Small intestine (tissue), 7 donors: Measurements from ENCODE around the gene PHIP. TPM values are rescaled to one million over a fixed set of nuclear protein-coding genes. Genes with fewer than 3 reads are reported as not detected.

Experiments used
- DNase-seq, 2 donors: peaks; one replicate each; pipeline versions ENCODE4 v3.0.0 to v3.0.0-alpha.2; 2013
- FAIRE-seq: peaks from 2 replicates; lab custom pipeline; 2012; peaks lifted over from hg19 to GRCh38; lab: Jason Lieb, UNC
- H3K27ac ChIP-seq, 3 donors: one replicate each; pipeline ENCODE4 v1.5.1; 2013; ENCODE audit warnings: low read length in 2 of 3, mild to moderate bottlenecking in 2 of 3, control low read depth in 1 of 3, inconsistent platforms in 1 of 3, low read depth in 1 of 3, moderate library complexity in 1 of 3
- H3K27me3 ChIP-seq, 3 donors: one replicate each; pipeline ENCODE4 v1.6.1; 2013; ENCODE audit warnings: low read length in 3 of 3, inconsistent platforms in 1 of 3; ENCODE audit not compliant: control insufficient read depth in 3 of 3, insufficient read depth in 3 of 3
- H3K36me3 ChIP-seq, 3 donors: one replicate each; pipeline ENCODE4 v1.6.1; 2013; ENCODE audit warnings: low read length in 3 of 3, inconsistent platforms in 1 of 3, low read depth in 1 of 3, mild to moderate bottlenecking in 1 of 3, moderate library complexity in 1 of 3; ENCODE audit not compliant: control insufficient read depth in 3 of 3, insufficient read depth in 2 of 3
- H3K4me1 ChIP-seq, 3 donors: one replicate each; pipeline ENCODE4 v1.6.1; 2013; ENCODE audit warnings: low read length in 2 of 3, inconsistent platforms in 1 of 3, low read depth in 1 of 3, mild to moderate bottlenecking in 1 of 3, moderate library complexity in 1 of 3; ENCODE audit not compliant: control insufficient read depth in 3 of 3, insufficient read depth in 2 of 3
- H3K4me3 ChIP-seq, 3 donors: one replicate each; pipeline ENCODE4 v1.5.1; 2013; ENCODE audit warnings: low read length in 3 of 3, control low read depth in 1 of 3, inconsistent platforms in 1 of 3, low read depth in 1 of 3, mild to moderate bottlenecking in 1 of 3, moderate library complexity in 1 of 3
- H3K9me3 ChIP-seq, 2 donors: one replicate each; pipeline ENCODE4 v1.6.1; 2013; ENCODE audit warnings: low read depth in 1 of 2, low read length in 1 of 2; ENCODE audit not compliant: control insufficient read depth in 2 of 2, insufficient read depth in 1 of 2
- WGBS, 3 donors: extraction: QIAGEN DNeasy Blood & Tissue Kit; methylation state at CpG; one replicate each; pipeline ENCODE4 v1.1.7; 2013; 5-methylcytosine and 5-hydroxymethylcytosine counted together
- polyA plus RNA-seq, 4 donors: library from polyadenylated mRNA; stranded (reverse) in 3 of 4; unstranded in 1 of 4; fragments of 200-250 nt in 3 of 4; fragments of 120-200 nt in 1 of 4; gene quantifications; one replicate each; pipeline versions ENCODE4 v1.2.1 to v1.2.3, GENCODE V29; 2013
- donor health status: healthy with polysubstance abuse.
- donor health status: control.
- donor health status: control.
- donor health status: Bipolar disorder and iron deficiency.
- donor health status: healthy.

The PHIP gene
- polyA plus RNA-seq, 4 donors, result 6.0 to 31.8 (median 6.4) TPM

- Histone ChIP-seq H3K36me3 (peaks cover 4 to 15% (median 8%) of the 10 kb centered on the region in 3 donors), H3K4me3 (no peak overlapping the region), H3K27ac (no peak overlapping the region), H3K4me1 (peaks cover 0 to 4% (median 0%) of the 10 kb centered on the region in 3 donors), H3K9me3 (no peaks in the 10 kb centered on the region), H3K27me3 (no peaks in the 10 kb centered on the region)
- DNase-seq, result no peak
- 92 to 100% (median 100%) methylated on average over 1 of the region's 1 CpG for WGBS, 3 donors
- no peak for FAIRE-seq
Measured at GRCh38 chr6:78962448-78962847, 115.6 kb downstream of the PHIP start.

GRCh38 chr6:78954740-78955139 is 123.3 kb downstream of the PHIP start:
- no peaks in the 10 kb centered on the region for H3K4me1 ChIP-seq
- H3K36me3 ChIP-seq, result peaks cover 0 to 14% (median 7%) of the 10 kb centered on the region in 3 donors
- H3K4me3 ChIP-seq, result no peak overlapping the region
- no peaks in the 10 kb centered on the region for H3K27me3 ChIP-seq
- H3K27ac ChIP-seq, result no peak overlapping the region
- peak; percentile 68 for FAIRE-seq
- DNase-seq, result no peak
- WGBS, 3 donors, result 93 to 99% (median 96%) methylated on average over 4 of the region's 4 CpGs
- peaks cover 0 to 1% of the 10 kb centered on the region in 2 donors for H3K9me3 ChIP-seq

- Histone ChIP-seq H3K36me3 (peaks cover 5 to 21% (median 15%) of the 10 kb centered on the region in 3 donors), H3K27me3 (no peaks in the 10 kb centered on the region), H3K4me3 (no peak overlapping the region), H3K27ac (no peak overlapping the region), H3K4me1 (no peaks in the 10 kb centered on the region), H3K9me3 (peaks cover 0 to 9% of the 10 kb centered on the region in 2 donors)
- WGBS, 3 donors, result 96 to 99% (median 97%) methylated on average over 8 of the region's 8 CpGs
- DNase-seq (no peak), FAIRE-seq (no peak)
Measured at GRCh38 chr6:78953798-78954197, 124.3 kb downstream of the PHIP start.

GRCh38 chr6:78952362-78952761 is 125.7 kb downstream of the PHIP start:
- Histone ChIP-seq H3K27ac (no peak overlapping the region), H3K4me1 (no peaks in the 10 kb centered on the region), H3K36me3 (peaks cover 8 to 26% (median 15%) of the 10 kb centered on the region in 3 donors), H3K4me3 (no peak overlapping the region), H3K9me3 (peaks cover 0 to 14% of the 10 kb centered on the region in 2 donors), H3K27me3 (no peaks in the 10 kb centered on the region)
- DNase-seq, result no peak
- 93 to 100% (median 100%) methylated on average over 1 of the region's 1 CpG for WGBS, 3 donors
- FAIRE-seq, result no peak

GRCh38 chr6:78948785-78949184 is 129.3 kb downstream of the PHIP start:
- H3K4me3 ChIP-seq, result no peak overlapping the region
- whole genome bisulfite sequencing, 3 donors, result 98 to 99% (median 99%) methylated on average over 3 of the region's 3 CpGs
- H3K27ac ChIP-seq, result no peak overlapping the region
- H3K36me3 ChIP-seq, result peaks cover 11 to 21% (median 15%) of the 10 kb centered on the region in 3 donors
- H3K4me1 ChIP-seq, result no peaks in the 10 kb centered on the region
- no peaks in the 10 kb centered on the region for H3K27me3 ChIP-seq
- peaks cover 0 to 14% of the 10 kb centered on the region in 2 donors for H3K9me3 ChIP-seq
- no peak for FAIRE-seq
- no peak for DNase-seq

GRCh38 chr6:78947962-78948361 is 130.1 kb downstream of the PHIP start:
- Histone ChIP-seq H3K27me3 (no peaks in the 10 kb centered on the region), H3K4me1 (no peaks in the 10 kb centered on the region), H3K9me3 (peaks cover 0 to 14% of the 10 kb centered on the region in 2 donors), H3K4me3 (no peak overlapping the region), H3K27ac (no peak overlapping the region), H3K36me3 (peaks cover 13 to 22% (median 13%) of the 10 kb centered on the region in 3 donors)
- DNase-seq (no peak), FAIRE-seq (no peak)
- WGBS, 3 donors, result 93 to 97% (median 95%) methylated on average over 2 of the region's 2 CpGs

GRCh38 chr6:78947529-78947928 is 130.5 kb downstream of the PHIP start:
- Histone ChIP-seq H3K9me3 (peaks cover 0 to 14% of the 10 kb centered on the region in 2 donors), H3K36me3 (peaks cover 13 to 22% (median 13%) of the 10 kb centered on the region in 3 donors), H3K27me3 (no peaks in the 10 kb centered on the region), H3K4me3 (no peak overlapping the region), H3K4me1 (no peaks in the 10 kb centered on the region), H3K27ac (no peak overlapping the region)
- DNase-seq, result no peak
- WGBS, 3 donors, result 84 to 91% (median 90%) methylated on average over 2 of the region's 2 CpGs
- FAIRE-seq, result no peak

GRCh38 chr6:78942446-78942845 is 135.6 kb downstream of the PHIP start:
- no peaks in the 10 kb centered on the region for H3K9me3 ChIP-seq
- H3K36me3 ChIP-seq, result peaks cover 3 to 11% (median 8%) of the 10 kb centered on the region in 3 donors
- no peak overlapping the region for H3K4me3 ChIP-seq
- no peaks in the 10 kb centered on the region for H3K4me1 ChIP-seq
- H3K27me3 ChIP-seq, result no peaks in the 10 kb centered on the region
- FAIRE-seq (no peak), DNase-seq (no peak)
- H3K27ac ChIP-seq, result no peak overlapping the region
- 95 to 100% (median 98%) methylated on average over 1 of the region's 1 CpG for WGBS, 3 donors

GRCh38 chr6:78936515-78936914 is 141.5 kb downstream of the PHIP start:
- DNase-seq, result no peak
- FAIRE-seq, result no peak
- no peak overlapping the region for H3K27ac ChIP-seq
- H3K4me1 ChIP-seq, result no peaks in the 10 kb centered on the region
- peaks cover 0 to 13% of the 10 kb centered on the region in 2 donors for H3K9me3 ChIP-seq
- H3K4me3 ChIP-seq, result no peak overlapping the region
- H3K27me3 ChIP-seq, result no peaks in the 10 kb centered on the region
- WGBS, 3 donors, result 94 to 98% (median 97%) methylated on average over 2 of the region's 2 CpGs
- H3K36me3 ChIP-seq, result peaks cover 0 to 5% (median 0%) of the 10 kb centered on the region in 3 donors
